Activated CD4-positive, alpha-beta T cell treated with anti-CD3 and anti-CD28 coated beads, Interleukin-2, amount 50 U/mL, for 24 hours (primary cell): Measurements from ENCODE around the gene CBARP.
"Not testable (repeated sequence)": the region's sequence is repeated elsewhere in the genome, so short reads cannot be mapped to it uniquely, and the experiment has no call there.

ENCODE experiments used
- DNase-seq, 2 donors: peaks; one replicate each; pipeline ENCODE4 v3.0.0-alpha.2; 2020; ENCODE audit warnings: low read depth in 1 of 2, low spot score in 1 of 2

CBARP gene

DNA sequence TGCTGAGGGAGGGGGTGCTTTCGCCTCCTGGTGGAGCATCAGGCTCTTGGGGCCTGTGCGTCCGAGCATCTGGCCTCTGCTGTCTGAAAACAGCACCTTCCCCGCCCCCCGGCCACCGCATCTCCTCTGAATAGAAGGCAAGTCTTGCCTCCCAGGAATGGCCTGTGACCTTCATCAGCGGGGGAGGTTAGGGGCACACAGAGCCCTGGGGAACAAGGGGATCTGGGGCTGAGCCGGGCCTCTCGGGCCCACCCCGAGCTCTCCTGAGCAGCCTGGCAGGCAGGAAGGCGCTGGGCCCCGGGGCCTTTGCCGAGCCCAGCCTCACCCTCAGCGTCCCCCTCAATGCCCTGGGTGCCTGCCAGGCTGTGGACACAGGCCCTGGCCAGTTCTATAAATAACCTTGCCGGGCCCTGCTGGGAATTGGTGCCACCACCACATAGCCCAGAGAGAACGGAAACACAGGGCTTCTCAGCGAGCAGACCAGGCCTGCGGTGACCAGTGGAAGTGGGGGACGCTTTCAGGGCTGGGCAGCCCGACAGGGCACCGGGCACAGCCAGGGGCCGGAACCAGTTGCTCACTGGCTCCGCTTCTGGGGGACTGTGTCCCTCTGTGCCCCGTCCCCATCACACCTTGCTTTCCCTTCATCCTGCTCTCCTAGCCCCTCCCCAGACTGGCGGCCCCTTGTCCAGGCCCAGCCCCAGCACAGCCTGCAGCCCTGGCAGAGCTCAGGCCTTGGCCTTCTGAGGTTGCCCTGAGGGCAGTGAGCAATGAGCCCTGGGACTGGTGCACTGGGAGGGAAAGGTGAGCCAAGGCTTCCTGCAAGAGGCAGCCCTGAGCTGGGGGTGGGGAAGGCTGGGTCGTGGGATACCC lies 22.7 kb downstream of the CBARP start:
- no peak for DNase-seq

DNA sequence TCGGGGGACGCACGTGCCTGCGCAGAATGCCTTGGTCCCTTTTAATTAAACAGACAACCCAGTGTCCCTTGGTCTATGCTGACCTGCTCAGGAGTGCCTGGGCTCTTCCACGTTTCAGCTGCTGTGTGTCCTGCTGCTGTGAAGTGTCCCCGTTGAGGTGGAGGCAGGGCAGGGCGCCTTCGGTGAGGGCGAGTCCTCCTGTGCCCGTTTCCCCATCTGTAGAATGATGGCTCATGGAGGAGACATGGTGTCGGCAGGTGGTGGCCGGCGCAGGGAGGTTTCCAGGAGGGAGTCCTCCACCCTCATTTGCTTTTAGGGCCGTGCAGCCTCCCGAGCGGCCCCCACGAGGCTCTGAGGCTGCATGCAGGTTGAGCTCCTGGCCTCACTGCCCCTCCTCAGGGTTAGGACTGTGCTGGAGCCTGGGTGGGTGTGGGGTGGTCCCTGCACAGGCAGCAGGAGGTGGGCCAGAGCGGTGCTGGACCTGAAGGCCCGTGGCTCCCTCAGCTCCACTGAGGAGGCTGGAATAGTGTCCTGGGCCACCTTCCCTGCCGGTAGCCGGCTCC lies 23.4 kb downstream of the CBARP start:
- no peak for DNase-seq

DNA sequence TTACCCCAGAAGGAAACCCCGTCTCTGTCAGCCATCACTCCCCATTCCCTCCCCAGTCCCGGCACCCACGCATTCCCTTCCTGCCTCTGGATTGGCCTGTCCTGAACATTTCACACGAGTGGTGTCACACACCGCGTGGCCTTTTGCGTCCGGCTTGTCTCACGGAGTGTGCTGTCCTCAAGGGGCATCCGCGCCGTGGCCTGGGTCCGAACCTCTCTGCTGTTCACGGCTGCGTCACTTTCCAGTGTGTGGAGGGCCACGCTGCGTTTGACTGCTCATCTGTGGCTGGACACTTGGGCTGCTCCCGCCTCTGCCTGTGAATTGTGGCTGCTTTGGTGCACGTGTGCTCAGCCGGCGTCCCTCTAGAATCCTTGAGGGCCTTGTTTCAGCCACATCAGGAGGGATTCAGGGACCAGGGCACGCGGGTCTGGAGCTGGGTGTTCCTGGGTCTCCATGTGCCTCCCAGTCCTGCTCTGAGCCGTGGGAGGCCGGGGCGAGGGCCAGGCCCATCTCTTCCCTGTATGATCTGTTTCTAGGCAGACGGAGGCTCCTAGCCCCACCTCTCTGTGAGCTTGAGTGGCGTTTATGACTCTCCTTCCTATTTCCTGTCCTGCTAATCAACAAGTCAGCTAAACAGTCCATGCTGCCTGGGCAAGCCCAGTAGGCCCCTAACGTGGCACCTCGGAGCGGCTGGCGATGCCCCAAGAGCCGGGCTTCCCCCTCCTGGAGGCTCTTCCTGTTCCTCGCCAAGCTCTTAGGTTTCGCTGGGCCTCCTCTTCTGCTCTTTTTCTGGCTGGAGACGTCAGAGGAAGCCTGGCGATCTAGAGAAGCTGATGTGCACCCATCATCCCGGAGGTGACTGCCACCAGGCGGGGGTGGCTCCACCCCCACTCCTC lies 24.2 kb downstream of the CBARP start:
- no peak for DNase-seq

DNA sequence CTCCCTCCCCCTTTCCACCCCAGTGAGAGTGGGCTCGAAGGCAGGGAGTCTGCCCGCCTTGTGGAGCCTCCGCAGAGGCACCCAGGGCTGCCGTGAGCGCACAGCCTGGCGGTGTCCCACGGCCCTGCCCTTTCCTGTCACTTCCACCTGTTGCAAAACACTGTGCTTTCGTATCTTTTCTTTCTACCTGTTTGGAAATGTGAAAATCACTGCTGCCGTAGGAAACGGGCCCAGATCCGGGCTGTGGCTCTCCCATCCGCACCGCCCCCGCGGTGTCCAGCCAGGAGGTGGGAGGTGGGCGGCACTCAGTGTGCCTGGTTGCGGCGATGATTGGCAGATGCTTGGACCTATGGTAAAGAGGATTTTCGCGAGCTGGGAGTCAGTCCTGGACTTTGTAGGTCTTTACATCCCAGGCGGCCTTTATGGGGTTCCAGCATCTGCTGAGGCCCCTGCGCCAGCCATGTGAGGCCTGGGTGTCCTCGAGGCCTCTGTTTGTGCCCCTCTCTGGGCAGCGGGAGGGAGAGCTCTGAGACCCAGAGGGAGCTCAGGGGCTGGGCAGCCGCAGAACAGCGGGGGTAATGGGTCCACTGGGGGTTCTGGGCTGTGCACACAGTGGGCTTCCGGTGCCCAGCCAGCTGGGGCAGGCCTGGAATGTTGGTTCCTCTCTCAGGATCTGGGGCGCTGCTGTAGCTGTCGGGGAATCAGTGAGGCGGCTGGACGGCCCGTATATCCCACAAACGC lies 26.1 kb downstream of the CBARP start:
- no peak for DNase-seq

DNA sequence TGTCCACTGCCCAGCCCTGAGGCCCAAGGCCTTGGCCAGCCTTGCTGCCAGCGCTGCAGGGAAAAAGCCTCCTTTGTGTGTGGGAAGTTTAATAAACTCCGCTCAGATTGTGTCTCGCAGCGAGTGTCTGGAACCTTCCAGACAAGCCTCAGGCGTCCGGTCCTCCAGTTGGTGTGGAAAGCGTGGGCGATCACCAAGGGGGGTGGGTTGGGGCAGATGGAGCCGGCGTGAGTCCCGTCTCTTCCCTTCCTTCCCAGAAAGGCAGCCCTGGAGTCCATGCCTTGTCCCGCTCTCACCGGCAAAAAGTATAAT lies 27.6 kb downstream of the CBARP start:
- DNase-seq: no peak

DNA sequence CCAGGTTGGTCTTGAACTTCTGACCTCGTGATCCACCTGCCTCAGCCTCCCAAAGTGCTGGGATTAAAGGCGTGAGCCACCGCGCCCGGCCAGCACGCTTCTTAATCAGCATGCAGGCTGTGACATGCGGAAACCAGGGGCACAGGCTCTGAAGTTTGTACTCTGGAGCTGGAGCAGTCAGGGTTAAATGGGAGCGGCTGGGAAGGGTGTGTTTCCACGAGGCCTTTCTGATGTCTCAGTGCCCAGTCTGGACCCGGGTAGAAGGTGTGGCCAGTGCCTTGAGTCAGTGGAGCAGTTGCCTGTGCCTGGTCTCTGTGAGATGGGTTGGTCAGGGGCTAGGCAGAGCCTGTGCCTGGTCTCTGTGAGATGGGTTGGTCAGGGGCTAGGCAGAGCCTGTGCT lies 29.0 kb downstream of the CBARP start:
- DNase-seq: not testable (repeated sequence)

DNA sequence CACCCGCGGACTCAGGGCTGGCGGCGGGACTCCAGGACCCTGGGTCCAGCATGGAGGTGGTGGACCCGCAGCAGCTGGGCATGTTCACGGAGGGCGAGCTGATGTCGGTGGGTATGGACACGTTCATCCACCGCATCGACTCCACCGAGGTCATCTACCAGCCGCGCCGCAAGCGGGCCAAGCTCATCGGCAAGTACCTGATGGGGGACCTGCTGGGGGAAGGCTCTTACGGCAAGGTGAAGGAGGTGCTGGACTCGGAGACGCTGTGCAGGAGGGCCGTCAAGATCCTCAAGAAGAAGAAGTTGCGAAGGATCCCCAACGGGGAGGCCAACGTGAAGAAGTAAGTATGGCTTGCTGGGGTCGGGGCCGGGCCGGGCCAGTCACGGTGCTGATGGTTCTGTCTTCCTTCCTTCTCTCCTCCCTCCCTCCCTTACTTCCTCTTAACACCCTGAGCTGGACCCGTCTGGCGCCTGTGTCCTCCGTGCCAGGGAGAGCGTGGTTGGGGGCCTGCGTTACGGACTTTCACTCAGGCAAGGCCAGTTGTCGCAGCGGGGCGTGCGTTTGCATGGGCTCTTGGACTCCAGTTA lies 30.8 kb downstream of the CBARP start:
- no peak for DNase-seq

DNA sequence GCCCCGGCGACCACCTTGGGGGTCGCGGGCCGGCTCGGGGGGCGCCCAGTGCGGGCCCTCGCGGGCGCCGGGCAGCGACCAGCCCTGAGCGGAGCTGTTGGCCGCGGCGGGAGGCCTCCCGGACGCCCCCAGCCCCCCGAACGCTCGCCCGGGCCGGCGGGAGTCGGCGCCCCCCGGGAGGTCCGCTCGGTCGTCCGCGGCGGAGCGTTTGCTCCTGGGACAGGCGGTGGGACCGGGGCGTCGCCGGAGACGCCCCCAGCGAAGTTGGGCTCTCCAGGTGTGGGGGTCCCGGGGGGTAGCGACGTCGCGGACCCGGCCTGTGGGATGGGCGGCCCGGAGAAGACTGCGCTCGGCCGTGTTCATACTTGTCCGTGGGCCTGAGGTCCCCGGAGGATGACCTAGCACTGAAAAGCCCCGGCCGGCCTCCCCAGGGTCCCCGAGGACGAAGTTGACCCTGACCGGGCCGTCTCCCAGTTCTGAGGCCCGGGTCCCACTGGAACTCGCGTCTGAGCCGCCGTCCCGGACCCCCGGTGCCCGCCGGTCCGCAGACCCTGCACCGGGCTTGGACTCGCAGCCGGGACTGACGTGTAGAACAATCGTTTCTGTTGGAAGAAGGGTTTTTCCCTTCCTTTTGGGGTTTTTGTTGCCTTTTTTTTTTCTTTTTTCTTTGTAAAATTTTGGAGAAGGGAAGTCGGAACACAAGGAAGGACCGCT lies 31.5 kb downstream of the CBARP start:
- no peak for DNase-seq

DNA sequence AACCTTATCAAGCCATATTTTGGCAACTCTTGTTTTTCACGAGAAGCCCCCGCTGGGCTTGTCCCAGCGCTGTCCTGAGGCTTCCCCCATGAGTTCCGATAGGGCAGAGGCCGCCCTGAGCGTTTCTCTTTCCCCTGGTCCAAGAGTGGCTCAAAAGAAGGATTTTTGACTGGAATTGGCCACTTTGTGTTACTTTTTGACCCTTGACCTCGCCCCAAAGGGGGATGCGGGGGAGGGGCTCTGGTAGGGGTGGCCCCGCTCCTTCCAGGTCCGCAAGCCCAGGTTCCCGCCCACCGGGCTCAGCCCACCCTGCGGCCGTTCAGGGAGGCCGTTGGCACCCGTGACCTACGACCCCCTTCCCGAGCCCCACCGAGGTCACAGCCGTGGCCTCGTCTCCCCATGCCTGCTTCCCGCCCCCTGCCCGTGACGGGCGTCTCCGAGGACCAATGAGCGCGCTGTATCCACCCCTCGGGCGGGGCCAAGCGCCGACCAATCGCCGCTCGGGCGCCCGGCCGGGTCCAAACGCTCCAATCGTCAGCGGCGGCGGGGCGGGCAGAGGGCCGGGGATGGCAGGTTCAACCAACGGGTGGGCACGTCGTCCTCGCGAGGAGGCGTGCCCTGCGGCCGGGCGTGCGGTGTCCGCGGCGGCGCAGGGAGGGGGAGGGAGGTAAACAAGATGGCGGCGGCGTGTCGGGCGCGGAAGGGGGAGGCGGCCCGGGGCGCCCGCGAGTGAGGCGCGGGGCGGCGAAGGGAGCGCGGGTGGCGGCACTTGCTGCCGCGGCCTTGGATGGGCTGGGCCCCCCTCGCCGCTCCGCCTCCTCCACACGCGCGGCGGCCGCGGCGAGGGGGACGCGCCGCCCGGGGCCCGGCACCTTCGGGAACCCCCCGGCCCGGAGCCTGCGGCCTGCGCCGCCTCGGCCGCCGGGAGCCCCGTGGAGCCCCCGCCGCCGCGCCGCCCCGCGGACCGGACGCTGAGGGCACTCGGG lies 32.4 kb downstream of the CBARP start, which contains the start of gene STK11:
STK11 (plus strand) TSS at position 665 of the 986 bp plus-strand sequence. CDS start 1,136 bp downstream, outside the sequence.
- DNase-seq: peak; percentile 98 to 99

DNA sequence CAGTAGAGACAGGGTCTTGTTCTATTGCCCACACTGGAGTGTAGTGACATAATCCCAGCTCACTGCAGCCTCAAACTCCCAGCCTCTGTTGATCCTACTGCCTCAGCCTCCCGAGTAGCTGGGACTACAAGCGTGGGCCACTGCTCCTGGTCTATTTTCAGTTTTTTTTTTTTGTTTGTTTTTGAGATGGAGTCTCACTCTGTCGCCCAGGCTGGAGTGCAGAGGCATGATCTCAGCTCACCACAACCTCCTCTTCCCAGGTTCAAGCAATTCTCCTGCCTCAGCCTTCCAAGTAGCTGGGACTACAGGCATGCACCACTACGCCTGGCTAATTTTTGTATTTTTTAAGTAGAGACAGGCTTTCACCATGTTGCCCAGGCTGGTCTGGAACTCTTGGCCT lies 37.2 kb downstream of the CBARP start:
- not testable (repeated sequence) for DNase-seq

DNA sequence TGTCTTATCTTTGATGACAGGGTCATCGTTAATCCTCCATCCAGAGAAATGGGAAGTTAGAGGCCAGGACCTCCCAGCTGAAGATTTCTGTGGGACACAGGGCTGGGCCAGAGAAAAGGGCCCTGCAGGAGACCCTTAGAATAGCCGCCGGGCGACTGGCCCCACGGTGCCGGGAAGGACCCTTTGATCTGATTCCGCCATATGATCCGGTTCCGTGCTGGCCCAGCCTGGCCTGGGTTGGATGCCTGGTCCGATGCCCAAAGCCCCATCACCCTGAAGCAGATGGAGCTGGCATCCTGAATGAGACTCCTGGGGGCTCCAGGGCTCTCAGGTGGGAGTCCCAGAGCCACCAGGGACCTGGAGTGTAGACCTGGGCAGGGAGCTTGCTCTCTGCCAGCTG lies 38.3 kb downstream of the CBARP start:
- no peak for DNase-seq

DNA sequence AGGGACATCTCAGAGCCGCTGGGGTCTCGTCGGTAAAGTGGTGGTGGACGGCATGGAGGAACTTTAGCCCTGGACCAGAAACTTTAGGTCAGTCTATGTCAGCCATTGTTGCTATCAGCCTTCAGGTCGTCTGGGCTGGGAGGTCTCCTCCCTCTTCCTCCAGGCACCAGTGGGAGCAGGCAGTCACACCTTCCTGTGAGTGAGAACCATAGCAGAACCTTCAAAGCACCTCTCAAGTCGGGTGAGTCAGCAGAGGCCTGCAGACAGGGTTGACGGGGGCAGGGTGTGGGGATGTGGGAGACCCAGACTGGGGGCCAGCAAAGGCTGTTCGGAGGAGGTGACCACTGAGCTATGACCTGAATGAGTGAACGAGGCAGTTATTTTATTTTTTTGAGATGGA lies 48.4 kb downstream of the CBARP start:
- DNase-seq: peak in 1 of 2 donors; percentile 52

DNA sequence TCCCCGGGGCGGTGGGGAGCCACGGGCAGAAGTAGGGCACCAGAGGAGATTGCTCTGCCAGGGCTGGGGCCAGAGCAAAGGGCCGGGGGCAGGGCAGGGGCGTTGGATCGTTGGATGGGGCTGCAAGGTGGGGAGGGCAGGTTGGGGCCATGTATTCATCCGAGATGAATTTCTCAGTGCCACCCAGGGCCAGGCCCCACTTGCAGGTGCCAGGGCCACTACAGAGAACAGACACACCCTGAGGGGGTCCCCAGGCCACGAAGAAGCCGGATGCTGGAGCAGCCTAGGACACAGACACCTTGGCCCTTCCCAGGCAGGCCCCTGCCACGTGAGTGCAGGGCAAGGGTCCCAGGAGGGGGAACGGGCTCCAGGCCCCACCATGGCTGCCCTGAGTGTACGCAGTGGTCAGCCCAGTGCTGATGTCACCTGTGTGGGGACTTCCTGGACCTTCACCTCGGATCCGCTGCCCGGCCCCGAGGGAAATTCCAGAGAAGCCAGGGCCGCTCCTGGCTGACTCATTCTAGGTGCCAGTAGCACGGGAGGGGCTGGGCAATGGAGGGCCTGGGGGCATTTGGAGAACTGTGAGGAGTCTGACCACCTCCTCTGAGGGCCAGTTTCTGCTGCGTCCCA lies 54.1 kb downstream of the CBARP start:
- no peak for DNase-seq

DNA sequence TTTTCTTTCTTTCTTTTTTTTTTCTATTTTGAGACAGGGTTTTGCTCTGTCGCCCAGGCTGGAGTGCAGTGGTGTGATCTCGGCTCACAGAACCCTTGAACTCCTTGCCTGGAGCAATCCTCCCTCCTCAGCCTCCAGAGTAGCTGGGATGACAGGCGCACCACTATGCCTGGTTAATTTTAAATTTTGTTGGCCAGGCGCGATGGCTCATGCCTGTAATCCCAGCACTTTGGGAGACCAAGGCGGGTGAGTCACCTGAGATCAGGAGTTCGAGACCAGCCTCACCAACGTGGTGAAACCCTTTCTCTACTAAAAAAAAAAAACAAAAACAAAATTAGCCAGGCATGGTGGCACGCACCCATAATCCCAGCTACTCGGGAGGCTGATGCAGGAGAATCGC lies 55.1 kb downstream of the CBARP start:
- no peak for DNase-seq

DNA sequence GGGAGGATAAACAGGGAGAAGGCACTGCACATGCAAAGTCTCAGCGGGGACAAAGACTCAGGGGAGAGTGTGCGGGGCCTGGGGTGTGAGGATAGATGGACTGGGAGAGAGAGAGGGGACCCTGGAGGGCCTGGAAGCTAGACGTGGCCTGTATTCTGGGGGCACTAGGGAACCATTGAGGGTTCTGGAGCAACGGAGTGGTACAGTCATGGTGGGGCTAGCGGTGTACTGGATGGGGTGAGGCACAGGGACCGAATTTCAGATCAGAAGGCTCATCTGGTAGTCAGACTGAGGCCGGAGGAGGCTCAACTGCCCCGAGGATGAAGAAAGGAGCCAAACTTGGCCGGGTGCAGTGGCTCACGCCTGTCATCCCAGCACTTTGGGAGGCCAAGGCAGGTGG lies 55.7 kb downstream of the CBARP start:
- DNase-seq: no peak

DNA sequence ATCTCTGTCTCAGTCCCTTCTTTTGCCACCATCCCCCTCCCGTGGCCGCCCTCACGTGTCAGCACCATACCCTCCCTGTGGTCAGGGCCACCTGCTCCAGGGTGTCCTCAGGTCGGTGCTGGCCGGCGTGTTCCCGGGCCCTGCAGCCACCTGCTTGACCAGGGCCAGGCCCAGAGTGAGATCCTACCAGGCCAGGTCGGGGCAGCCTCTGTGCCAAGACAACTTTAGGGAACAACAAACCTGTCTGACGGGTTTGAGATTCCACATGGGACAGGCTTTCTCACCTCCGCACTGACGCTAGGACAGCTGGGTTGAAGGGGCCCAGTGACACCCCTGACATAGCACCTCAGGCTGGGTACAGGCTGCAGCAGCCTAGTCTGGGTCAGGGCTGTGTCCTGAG lies 56.2 kb downstream of the CBARP start:
- DNase-seq: no peak
